ENCODE results near the gene FAM20C.

- TF ChIP-seq POLR2AphosphoS5 (IDR thresholded peaks at IDR 0.05) (no peak), CTCF (IDR thresholded peaks at IDR 0.05) (no peak)
Observed at GRCh38 chr7:303884-304573, 111.7 kb downstream of the FAM20C start.

Data from upper lobe of left lung (tissue), 4 donors.